ENCODE data around the gene GMDS. TPM values are rescaled to one million over a fixed set of nuclear protein-coding genes. Genes with fewer than 3 reads are reported as not detected.

GMDS gene
- total RNA-seq, 1 experiment from 2014 or later: 31.1 TPM

DNA sequence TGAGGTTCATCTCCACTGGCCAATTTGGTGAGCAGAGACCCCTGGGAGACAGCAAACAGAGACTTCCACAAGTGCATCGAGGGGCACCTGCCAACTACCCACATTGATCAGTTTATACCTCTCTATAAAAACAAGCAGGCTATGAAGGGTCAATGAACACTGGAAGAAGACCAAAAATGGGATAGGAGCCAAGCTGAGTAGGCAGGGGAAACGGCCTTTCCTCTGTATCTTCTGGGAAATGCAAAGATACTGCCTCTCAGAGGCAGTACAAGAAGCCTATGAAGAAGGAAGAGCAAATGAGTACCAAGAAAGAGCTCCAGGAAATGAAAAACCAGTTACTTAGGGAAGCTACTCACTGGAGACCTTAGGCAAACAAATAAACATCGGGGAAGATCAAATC is 247.7 kb downstream of the GMDS start:
- Mint-ChIP-seq H3K4me1 (ENCODE audit: low read depth, unreplicated experiment) (no peaks in the 10 kb centered on the region), H3K27me3 (ENCODE audit: insufficient read depth, unreplicated experiment) (no peaks in the 10 kb centered on the region), H3K36me3 (ENCODE audit: insufficient read depth, unreplicated experiment) (no peaks in the 10 kb centered on the region), H3K4me3 (ENCODE audit: unreplicated experiment) (no peak overlapping the region), H3K27ac (ENCODE audit: unreplicated experiment) (no peak overlapping the region), H3K9me3 (ENCODE audit: unreplicated experiment) (peaks cover 10% of the 10 kb centered on the region)
- DNase-seq: no peak
- intact Hi-C loops (cut with micrococcal nuclease; ENCODE audit: unreplicated experiment): no loop called here
- BruUV-seq (replicated peaks): no TSS peak
- ChIA-PET CTCF (no interaction called here), POLR2A (no interaction called here)
- Histone ChIP-seq H3K36me3 (ENCODE audit: control insufficient read depth, insufficient read depth, low read length) (no peaks in the 10 kb centered on the region), H3K9me3 (no peaks in the 10 kb centered on the region), H3K4me3 (ENCODE audit: low read depth, low read length) (no peak overlapping the region), H3K4me1 (no peaks in the 10 kb centered on the region), H3K27me3 (replicated peaks; ENCODE audit: control insufficient read depth, insufficient read depth, low read length) (no peaks in the 10 kb centered on the region)
- TF ChIP-seq, protein P1, sequence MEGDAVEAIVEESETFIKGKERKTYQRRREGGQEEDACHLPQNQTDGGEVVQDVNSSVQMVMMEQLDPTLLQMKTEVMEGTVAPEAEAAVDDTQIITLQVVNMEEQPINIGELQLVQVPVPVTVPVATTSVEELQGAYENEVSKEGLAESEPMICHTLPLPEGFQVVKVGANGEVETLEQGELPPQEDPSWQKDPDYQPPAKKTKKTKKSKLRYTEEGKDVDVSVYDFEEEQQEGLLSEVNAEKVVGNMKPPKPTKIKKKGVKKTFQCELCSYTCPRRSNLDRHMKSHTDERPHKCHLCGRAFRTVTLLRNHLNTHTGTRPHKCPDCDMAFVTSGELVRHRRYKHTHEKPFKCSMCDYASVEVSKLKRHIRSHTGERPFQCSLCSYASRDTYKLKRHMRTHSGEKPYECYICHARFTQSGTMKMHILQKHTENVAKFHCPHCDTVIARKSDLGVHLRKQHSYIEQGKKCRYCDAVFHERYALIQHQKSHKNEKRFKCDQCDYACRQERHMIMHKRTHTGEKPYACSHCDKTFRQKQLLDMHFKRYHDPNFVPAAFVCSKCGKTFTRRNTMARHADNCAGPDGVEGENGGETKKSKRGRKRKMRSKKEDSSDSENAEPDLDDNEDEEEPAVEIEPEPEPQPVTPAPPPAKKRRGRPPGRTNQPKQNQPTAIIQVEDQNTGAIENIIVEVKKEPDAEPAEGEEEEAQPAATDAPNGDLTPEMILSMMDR (IDR thresholded peaks at IDR 0.05; ENCODE audit: insufficient read depth in 1 of 2, low read depth in 1 of 2, low read length in 1 of 2, severe bottlenecking in 1 of 2, unreplicated experiment in 1 of 2): no peak

DNA sequence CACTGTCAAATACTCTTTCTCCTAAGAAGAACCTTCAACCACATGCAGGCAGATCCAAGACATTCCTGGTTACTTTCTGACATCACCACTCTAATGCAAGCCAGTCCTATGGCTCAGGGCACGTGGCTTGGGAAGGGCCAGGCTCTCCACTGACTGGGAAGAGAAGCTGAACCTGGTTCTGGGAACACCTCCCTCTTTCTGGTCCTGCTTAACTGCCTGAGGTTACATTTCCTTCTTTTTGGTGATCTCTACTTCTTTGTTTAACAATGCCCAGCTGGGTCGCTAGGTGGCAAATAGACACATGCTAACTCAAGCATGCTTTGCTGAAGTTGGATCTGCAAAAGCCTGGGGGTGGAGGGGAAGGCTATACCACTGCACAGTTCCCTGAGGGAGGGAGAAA is 249.8 kb downstream of the GMDS start:
- H3K4me3 Mint-ChIP-seq (ENCODE audit: unreplicated experiment): no peak overlapping the region
- TF ChIP-seq, protein P1 (IDR thresholded peaks at IDR 0.05; ENCODE audit: insufficient read depth in 1 of 2, low read depth in 1 of 2, low read length in 1 of 2, severe bottlenecking in 1 of 2, unreplicated experiment in 1 of 2): no peak
- no peaks in the 10 kb centered on the region for H3K36me3 ChIP-seq (ENCODE audit: control insufficient read depth, insufficient read depth, low read length)
- peaks cover 10% of the 10 kb centered on the region for H3K9me3 Mint-ChIP-seq (ENCODE audit: unreplicated experiment)
- no peaks in the 10 kb centered on the region for H3K27me3 Mint-ChIP-seq (ENCODE audit: insufficient read depth, unreplicated experiment)
- H3K27ac Mint-ChIP-seq (ENCODE audit: unreplicated experiment): no peak overlapping the region
- no peak for DNase-seq
- no peak overlapping the region for H3K4me3 ChIP-seq (ENCODE audit: low read depth, low read length)
- POLR2A ChIA-PET: no interaction called here
- H3K36me3 Mint-ChIP-seq (ENCODE audit: insufficient read depth, unreplicated experiment): no peaks in the 10 kb centered on the region
- CTCF ChIA-PET: no interaction called here
- intact Hi-C loops (cut with micrococcal nuclease; ENCODE audit: unreplicated experiment): no loop called here
- no peaks in the 10 kb centered on the region for H3K4me1 Mint-ChIP-seq (ENCODE audit: low read depth, unreplicated experiment)
- no peaks in the 10 kb centered on the region for H3K9me3 ChIP-seq
- BruUV-seq (replicated peaks): no TSS peak
- H3K4me1 ChIP-seq: no peaks in the 10 kb centered on the region
- H3K27me3 ChIP-seq (replicated peaks; ENCODE audit: control insufficient read depth, insufficient read depth, low read length): no peaks in the 10 kb centered on the region

DNA sequence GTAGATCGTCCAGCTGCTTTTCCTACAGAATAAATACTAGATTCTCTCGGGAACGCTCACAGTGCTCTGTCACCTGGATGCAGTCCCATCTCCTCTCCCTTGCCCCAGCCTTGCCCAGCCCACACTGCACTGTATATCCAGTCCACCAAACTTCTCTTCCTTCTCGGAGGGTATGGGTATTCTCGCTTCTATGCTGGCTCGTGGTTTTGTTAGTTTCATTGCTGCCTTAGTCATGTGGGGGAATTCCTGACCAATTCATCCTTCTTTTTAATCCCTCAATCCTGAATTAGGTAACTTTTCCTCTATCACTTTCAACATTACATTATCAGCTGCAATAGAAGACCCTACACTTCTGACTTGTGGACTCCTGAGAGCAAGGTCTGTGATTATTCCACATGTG is 252.4 kb downstream of the GMDS start:
- BruUV-seq (replicated peaks): no TSS peak
- no peaks in the 10 kb centered on the region for H3K27me3 ChIP-seq (replicated peaks; ENCODE audit: control insufficient read depth, insufficient read depth, low read length)
- H3K36me3 Mint-ChIP-seq (ENCODE audit: insufficient read depth, unreplicated experiment): no peaks in the 10 kb centered on the region
- no peaks in the 10 kb centered on the region for H3K36me3 ChIP-seq (ENCODE audit: control insufficient read depth, insufficient read depth, low read length)
- DNase-seq: no peak
- H3K9me3 Mint-ChIP-seq (ENCODE audit: unreplicated experiment): peaks cover 7% of the 10 kb centered on the region
- POLR2A ChIA-PET: no interaction called here
- no peaks in the 10 kb centered on the region for H3K27me3 Mint-ChIP-seq (ENCODE audit: insufficient read depth, unreplicated experiment)
- H3K4me3 Mint-ChIP-seq (ENCODE audit: unreplicated experiment): no peak overlapping the region
- H3K4me1 ChIP-seq: no peaks in the 10 kb centered on the region
- no peak overlapping the region for H3K27ac Mint-ChIP-seq (ENCODE audit: unreplicated experiment)
- no peak overlapping the region for H3K4me3 ChIP-seq (ENCODE audit: low read depth, low read length)
- intact Hi-C loops (cut with micrococcal nuclease; ENCODE audit: unreplicated experiment): no loop called here
- TF ChIP-seq, protein P1 (IDR thresholded peaks at IDR 0.05; ENCODE audit: insufficient read depth in 1 of 2, low read depth in 1 of 2, low read length in 1 of 2, severe bottlenecking in 1 of 2, unreplicated experiment in 1 of 2): no peak
- no peaks in the 10 kb centered on the region for H3K9me3 ChIP-seq
- no peaks in the 10 kb centered on the region for H3K4me1 Mint-ChIP-seq (ENCODE audit: low read depth, unreplicated experiment)
- CTCF ChIA-PET: interaction anchor here (1.0 kb wide), 1 partner anchor 216 kb away, joined by 3 read pairs; no protein-coding TSS in a partner anchor

Measured in Caco-2 (cell line).